GM19468 (cell line): ENCODE data around the gene SSRP1.

Source experiments
- ATAC-seq: cut with Tn5 transposase; IDR thresholded peaks from one replicate; pipeline ENCODE4 v1.9.1; 2021; ENCODE audit warnings: mild to moderate bottlenecking, moderate library complexity, moderate number of reproducible peaks; ENCODE audit not compliant: unreplicated experiment; ENCODE audit errors: extremely low read depth

The SSRP1 gene

GRCh38 chr11:57320719-57321387, 14.8 kb downstream of the SSRP1 start:
- no peak for ATAC-seq

- no peak for ATAC-seq
Observed at GRCh38 chr11:57320067-57320718, 15.5 kb downstream of the SSRP1 start.

- ATAC-seq: no peak
Observed at GRCh38 chr11:57318178-57318577, 17.5 kb downstream of the SSRP1 start.

GRCh38 chr11:57316017-57316416, 19.7 kb downstream of the SSRP1 start:
- no peak for ATAC-seq

GRCh38 chr11:57315491-57315890, 20.2 kb downstream of the SSRP1 start:
- no peak for ATAC-seq

- ATAC-seq: no peak
Observed at GRCh38 chr11:57314221-57314973, 21.3 kb downstream of the SSRP1 start.

GRCh38 chr11:57313788-57314135, 21.9 kb downstream of the SSRP1 start:
- ATAC-seq: no peak

- ATAC-seq: no peak
Observed at GRCh38 chr11:57313071-57313787, 22.5 kb downstream of the SSRP1 start.

- no peak for ATAC-seq
Observed at GRCh38 chr11:57312511-57313021, 23.1 kb downstream of the SSRP1 start.

GRCh38 chr11:57311109-57311936, 24.4 kb downstream of the SSRP1 start:
- ATAC-seq: peak; percentile 98

GRCh38 chr11:57310630-57311086, 25.0 kb downstream of the SSRP1 start:
- ATAC-seq: no peak

GRCh38 chr11:57310091-57310490, 25.6 kb downstream of the SSRP1 start:
- ATAC-seq: no peak

GRCh38 chr11:57309106-57310059, 26.3 kb downstream of the SSRP1 start:
- no peak for ATAC-seq

GRCh38 chr11:57308426-57309060, 27.1 kb downstream of the SSRP1 start:
- no peak for ATAC-seq

- ATAC-seq: no peak
Observed at GRCh38 chr11:57307666-57308270, 27.9 kb downstream of the SSRP1 start.

- ATAC-seq: no peak
Observed at GRCh38 chr11:57306940-57307565, 28.6 kb downstream of the SSRP1 start.
